NCI-H82 treated with DMSO at 0.1 percent for 48 hours (cell line): ENCODE measurements around the gene MAPK7.
"Not testable (repeated sequence)": the region's sequence is repeated elsewhere in the genome, so short reads cannot be mapped to it uniquely, and the experiment has no call there.

Source experiments
- DNase-seq: peaks from one replicate; lab custom pipeline; 2025; ENCODE audit not compliant: unreplicated experiment; lab: John Stamatoyannopoulos, UW

MAPK7 gene

DNA sequence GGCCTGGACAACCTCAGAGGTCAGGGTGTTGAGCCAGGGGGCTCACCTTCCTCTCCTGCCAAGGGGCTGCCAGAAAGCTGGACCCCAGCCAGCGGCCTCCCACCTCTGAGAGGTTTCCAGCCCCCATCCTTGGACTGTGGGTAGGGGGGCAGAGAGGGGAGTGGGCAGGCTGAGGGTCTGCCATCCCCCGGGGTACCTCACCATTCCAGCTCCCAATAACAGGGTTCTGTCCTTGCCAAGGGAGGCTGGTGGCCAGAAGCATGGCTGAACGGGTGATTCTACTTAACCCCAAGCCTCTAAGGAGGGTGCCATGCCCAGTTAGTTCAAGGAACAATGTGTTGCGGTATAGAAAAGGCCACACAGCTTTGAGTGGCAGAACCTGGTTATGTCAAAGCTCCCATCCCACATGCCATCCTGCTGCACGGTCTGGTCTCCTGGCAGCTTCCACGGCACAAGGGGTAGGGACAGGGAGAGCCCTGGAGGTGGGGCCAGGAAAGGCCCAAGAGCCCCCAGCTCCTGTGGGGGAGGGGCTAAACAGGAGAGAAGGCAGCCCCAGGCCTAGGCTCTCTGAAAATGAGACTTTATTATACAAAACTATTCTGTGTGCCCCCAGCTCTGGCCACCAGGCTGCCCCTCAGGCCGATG, 35.6 kb upstream of the MAPK7 start:
- no peak for DNase-seq

DNA sequence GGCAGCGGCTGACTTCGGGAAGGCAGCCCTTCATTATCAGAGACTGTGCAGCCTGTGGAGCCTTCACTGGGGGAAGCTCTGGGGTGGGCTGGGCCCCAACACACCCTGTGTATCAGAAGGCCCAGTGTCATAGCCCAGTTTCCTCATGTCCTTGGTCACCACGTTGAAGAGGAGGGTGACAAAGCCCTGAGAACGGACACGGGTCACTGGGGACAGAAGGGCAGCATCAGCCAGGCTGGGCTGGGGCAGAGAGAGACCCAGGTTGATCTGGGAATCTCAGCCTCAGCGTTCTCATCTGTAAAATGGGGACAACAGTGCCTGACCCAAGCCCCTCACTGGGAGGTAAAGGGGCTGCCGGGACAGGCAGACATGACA, 35.1 kb upstream of the MAPK7 start:
- no peak for DNase-seq

DNA sequence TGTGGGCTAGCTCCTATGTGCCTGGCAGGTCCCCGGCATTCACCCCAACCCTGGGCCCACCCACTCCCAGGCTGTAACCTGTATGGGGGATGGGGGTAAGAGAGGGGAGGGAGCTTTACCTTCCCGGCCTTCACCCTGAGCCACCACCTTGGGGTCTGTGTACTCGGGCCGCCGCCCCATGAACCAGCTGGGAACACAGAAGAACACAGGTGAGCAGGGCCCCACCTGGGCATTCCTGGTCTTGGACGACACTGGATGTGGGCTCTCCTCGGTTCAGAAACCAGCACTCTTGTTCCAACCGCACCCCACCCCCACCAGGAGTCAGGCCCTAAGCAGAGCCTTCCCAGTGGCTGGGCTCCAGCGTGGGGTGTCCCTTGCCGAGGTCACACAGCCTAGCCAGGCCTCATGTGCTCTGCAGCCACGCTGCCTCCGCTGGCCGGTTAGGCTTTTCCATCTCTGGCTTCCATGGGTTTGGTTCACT, 34.6 kb upstream of the MAPK7 start:
- no peak for DNase-seq

DNA sequence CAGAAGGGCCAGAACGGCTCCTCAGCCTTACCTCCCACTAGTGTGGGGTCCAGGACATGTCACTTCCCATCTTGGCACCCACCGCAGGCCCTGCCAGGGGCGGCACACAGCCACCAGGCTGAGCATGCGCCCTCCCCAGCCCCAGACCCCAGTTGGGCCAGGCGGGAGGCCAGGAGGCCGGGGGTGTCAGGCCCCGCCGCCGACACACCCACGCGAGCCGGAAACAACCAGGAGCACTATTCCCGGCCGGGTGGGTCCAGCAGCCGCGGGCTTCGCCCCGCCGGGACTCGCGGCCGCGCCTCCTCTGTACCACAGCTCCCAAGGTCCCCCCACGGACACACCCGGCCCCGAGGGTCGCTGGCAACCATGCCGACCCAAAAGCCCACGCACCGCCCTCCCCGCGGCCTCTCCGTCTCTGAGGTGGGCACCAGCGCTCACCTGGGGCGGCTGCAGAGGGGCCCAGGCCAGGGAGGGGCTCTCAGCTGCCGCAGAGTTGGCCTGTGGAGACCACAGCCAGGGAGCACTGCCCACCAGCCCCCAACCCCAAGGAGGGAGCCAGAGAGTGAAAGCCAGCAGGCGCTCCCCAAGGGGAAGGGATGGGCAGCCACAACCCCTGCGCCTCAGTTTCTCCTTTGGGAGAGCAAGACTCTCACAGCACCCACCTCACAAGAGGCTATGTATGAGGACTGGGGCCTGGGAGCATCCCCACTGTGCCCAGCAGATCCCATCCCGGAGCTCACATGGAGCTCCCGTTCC, 33.8 kb upstream of the MAPK7 start:
- no peak for DNase-seq

DNA sequence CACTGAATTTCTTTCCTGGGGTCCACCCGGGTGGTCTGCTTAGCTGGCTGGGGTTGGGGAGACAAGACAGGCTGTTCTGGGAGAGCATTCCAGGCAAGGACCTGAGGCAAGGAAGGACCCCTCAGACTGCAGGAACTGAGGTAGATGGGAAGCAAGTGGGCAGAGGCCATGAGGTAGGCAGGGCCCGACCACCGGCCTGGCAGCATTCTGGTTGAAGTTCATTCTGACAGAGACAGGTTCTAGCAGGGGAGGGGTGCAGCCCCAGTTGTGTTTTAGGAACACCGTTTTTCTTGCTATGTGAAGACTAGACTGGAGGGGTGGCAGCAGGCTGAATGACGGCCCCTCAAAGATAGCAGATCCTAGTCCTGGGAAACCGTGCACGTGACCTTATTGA, 33.2 kb upstream of the MAPK7 start:
- DNase-seq = no peak

DNA sequence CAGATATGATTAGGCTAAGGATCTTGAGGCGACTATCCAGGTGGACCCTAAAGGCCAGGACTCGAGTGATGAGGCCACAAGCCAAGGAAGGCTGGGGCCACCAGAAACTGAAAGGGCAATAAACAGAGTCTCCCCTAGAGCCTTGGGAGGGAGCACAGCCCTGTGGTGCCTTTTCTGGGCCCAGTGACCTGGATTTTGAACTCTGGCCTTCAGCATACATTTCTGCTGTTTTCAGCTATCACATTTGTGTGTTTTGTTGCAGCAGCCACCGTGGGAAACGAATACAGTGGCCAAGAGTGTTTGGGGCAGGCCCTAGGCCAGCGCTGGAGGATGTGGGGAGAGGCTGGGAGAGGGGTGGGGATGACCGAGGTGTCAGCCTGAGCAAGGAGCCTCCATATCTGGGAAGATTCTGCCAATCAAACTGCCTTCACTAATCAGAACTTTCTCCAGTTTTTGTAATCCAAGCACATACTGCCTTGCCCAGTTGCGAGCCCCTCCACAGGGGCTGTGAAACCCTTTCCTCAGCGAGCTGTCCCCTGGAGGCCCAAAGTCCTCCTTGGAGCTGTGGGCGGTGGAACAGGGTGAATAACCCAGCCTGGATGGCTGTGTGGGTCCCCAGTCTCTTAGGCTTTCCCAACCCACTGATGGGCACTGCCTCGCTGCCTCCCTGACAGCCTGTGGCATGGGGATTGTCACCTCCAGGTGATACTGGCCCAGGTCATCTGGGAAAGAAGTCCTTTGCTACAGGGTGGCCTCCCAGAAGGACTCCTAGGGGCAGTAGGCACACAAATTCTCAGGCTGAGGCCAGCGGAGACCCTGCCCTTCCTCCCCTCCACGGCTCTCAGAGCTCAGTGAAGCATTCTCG, 32.6 kb upstream of the MAPK7 start:
- no peak for DNase-seq

DNA sequence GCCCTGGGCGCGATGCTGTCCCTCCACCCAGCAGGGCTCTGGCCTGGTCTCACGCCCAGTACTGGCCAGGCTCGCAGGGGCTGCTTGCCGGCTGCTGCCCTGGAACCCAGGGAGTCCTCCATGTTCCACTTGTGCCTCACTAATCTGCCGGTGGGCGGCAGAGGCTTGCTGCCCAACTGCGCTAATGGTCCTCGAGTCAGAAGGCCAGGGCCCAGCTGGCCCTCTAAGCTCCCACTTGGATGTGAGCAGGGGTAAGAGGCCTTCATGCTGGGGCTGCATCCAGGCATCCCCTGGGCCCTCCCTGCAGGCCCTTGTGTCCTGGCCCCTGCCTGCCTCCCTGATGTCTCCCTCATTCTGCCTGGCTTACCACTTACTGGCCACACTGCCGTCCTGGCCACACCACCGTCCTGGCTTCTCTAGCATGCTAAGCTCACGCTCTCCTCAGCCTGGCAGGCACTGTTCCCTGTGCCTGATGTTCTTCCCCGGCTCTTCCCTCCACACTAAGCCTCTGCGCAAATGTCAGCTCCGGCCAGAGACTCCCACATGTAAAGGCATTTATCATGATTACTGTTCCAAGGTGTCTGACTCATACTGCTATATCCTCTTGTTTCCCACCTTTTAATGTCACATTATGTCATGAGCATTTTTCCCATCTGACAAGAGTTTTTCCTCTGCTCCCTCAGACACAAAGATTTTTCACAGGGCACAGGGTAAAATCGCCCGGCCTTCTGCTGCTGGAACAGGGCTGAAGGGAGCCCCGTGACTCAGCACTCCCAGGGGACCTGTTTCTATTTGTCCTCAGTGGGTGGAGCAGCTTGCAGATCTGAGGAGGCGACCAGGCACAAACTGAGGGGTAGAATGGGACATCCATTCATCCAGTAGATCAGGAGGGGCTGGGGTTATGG, 31.7 kb upstream of the MAPK7 start:
- DNase-seq = peak; percentile 71

DNA sequence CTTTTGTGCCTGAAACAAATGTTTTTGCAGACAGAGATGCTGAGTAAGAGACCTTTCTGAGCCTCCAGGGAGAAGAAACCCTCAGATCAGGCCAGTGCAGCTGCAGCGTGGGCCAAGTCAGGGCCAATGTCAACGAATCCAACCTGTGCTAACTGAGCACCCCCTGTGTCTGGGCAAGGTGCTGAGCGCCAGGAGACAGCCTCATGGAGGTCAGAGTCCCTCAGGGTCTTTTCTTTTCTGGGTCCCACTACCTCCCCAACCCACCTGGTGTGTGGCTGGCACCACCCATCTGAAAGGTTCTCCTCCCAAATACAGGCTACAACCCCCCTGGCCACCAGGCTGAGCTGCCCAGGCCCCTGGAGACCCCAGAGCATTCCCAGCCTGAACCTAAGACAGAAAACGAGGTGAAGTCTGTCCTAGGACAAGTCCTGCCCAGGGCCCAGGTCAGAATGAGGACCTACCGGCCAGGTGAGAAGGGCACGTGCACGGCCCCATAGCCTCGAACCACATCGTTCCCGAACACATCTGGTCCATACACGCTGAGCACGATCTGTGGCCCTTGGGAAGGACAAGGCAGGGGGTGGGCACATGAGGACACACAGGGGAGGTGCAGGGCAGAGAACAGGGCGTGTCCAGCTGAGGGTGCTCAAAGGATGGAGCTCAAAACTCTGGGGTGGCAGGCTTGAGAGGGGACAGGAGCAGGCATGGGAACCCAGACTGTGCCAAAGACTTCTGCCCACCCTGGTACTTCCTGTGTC, 30.8 kb upstream of the MAPK7 start:
- no peak for DNase-seq

DNA sequence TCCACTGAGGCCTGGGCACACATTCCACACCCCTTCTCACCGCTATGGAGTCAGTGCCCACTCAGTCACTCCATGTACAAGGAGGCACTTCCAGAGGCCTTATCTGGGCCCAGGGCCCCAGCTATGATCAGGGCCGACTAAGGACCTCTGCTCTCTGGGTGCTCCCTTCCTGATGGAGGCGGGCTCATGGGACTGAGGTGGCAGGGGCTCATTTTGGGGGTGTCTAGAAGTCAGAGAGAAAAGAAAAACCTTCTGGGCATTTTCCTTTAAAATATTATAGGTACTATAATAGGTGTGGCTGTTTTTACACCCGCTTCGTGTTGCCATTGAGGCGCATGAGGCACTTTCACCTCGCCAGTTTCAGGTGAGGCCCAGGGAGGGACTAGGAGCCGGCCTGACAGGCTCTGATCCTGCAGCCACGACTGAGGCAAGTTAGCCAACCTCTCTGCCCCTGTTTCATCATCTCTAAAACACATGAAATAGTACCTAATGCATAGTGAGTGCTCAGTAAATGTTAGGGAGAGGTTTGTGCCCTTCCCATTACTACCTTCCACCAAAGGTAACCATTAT, 30.1 kb upstream of the MAPK7 start:
- DNase-seq = no peak

DNA sequence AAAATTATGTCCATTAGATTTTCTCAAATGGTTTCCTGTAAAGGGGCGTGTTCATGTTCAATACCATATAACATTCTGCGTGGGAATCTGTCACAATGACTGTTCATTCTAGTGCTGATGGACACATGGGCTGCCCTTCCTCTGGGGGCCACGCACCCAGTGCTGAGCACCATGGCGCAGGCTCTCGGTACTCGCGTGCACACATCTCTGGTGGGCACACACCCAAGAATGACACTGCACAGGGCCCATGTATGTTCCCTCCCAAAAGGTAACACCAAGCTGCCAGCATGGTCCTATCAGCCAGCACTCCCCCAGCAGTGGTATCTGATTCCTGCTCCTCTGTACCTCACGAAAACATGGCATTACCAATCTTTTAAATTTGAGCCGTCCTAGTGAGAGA, 29.5 kb upstream of the MAPK7 start:
- DNase-seq = no peak

DNA sequence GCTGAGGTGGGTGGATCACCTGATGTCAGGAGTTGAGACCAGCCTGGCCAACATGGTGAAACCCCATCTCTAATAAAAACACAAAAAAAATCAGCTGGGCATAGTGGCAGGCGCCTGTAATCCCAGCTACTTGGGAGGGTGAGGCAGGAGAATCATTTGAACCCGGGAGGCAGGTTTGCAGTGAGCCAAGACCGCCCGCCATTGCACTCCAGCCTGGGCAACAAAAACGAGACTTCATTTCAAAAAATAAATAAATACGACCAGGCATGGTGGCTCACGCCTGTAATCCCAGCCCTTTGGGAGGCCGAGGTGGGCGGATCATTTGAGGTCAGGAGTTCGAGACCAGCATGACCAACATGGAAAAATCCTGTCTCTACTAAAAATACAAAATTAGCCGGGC, 24.9 kb upstream of the MAPK7 start:
- not testable (repeated sequence) for DNase-seq

DNA sequence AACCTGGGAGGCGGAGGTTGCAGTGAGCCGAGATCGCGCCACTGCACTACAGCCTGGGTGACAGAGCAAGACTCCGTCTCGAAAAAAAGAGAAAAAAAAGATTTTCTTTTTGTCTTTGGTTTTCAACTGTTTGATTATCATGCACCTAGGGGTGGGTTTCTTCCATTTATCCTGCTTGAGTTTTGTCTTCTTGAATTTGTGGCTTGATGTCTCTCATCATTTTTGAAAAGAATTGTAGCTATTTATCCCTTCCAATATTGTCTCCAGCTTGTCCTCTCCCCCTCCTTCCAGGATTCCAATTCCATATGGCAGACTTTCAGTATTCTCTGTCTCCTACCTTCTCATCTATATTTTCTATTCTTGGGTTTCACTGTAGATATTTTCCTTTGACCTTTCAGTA, 23.6 kb upstream of the MAPK7 start:
- no peak for DNase-seq

DNA sequence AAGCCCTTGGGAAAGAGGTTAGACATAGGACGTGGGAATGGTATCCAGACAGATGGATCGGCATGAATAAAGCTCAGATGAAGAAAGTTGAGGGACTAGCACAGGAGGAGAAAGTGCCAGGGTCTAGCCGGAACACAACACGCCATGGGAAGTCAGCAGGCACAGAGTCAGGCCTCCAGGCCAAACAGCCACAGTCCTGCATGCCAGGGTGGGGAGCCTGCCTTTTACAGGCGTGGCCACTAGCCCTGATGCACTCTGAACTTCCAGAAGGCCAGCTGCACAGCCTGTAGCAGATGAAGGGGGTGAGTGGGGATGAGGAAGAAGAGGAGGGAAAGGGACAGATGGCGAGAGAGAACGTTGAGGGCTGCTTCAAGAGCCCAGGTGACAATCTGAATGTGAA, 20.9 kb upstream of the MAPK7 start:
- no peak for DNase-seq

DNA sequence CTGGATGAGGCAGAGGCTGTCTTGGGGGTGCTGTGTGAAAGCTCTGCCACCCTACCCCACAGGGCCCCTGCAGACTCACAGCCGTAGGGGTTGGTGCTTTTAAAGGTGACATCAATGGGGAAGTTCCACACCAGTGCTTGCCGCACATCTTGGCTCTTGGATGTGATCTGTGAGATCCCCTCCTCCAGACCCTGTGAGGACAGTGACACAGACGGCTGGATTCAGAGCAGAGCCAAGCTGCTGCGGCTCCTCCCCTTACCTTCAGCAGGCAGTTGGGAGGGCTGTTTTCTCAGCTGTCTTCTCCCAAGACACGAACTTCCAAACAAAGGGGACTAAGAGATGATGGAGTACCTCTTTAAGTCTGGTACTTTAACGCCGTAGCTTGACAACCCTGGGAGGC, 20.5 kb upstream of the MAPK7 start:
- no peak for DNase-seq

DNA sequence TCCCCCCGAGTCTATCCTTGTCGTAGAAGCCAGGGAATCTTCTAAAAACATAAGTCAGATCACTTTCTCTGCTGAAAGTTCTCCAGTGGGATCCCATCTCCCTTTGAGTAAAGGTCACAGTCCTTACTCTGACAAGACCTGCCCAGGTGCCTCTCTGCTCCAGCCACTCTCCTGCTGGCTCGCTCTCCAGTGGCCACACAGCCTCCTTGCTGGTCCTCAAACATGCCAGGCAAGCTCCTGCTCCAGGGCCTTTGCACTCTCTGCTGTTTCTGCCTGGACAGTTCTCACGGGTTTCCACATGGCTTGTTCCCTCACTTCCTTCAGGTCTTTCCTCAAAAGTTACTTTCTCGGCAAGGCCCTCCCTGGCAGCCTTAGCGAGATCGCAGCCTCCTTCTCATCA, 19.1 kb upstream of the MAPK7 start:
- DNase-seq = no peak

DNA sequence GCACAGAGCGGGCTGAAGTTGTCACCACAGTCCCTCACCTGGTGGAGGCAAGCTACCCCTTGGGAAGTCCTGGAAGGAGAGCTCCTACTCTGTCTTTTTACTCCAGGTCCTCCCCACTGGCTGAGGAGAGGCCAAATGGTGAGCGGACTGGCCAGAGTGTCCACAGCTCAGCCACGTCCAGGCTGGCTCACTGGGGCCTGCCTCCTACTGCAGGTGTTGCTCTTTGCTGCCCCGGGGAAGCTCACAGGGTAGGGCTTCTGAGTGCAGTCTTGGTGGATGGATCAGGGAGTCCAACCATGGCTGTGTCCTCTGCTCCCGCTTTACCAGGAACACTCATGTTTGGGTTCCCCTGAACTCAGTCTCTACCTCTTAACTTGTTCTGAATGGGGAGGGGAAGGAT, 18.4 kb upstream of the MAPK7 start:
- DNase-seq = no peak

DNA sequence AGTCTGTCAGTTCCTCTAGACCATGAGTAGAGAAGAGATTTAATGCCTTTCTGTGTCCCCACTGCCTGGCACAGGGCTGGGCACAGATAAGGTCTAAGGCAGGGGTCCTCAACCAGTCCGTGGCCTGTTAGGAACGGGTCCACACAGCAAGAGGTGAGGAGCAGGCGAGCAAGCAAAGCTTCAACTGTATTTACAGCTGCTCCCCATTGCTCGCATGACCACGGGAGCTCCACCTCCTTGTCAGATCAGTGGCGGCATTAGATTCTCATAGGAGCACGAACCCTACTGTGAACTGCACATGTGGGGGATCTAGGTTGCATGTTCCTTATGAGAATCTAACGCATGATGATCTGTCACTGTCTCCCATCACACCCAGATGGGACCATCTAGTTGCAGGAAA, 17.5 kb upstream of the MAPK7 start:
- DNase-seq = no peak

DNA sequence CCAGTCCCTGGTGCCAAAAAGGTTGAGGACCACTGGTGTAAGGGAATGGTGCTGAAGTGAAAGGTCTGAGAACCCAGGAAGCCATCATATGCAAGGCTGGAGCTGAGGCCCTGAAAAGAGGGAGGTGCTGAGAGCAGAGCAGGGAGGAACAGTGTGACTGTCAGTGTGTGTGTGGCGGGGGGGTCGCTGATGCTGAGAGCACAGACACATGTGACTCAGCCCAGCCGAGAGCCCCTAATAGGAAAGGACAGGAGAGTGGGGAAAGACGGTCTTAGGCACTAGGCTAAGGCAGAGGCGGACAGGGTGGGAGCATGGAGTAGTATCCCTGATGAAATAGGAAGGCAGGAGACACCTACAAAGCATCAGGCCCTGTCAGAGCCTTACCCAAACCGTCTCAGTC, 17.0 kb upstream of the MAPK7 start:
- no peak for DNase-seq

DNA sequence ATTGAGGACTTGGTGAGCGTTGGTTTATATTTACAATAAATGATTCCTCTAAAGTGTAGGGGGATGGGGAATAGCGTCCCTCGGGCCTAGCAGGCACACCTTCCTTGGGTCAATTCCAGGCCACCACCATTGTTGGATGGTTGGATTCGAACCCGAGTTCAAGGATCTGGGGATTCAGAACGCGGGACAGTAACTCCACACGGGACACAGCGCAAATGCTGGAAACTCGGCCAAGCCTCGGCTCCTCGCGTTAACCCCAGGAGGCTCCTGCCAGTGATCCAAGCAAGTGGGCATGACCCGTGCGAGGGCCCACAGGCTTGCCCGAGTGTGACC, 16.4 kb upstream of the MAPK7 start:
- no peak for DNase-seq
